ENCODE results near the gene FAM53C.
"Not testable (repeated sequence)": the region's sequence is repeated elsewhere in the genome, so short reads cannot be mapped to it uniquely, and the experiment has no call there.

FAM53C gene

GRCh38 chr5:138337685-138338410 is at the start of gene FAM53C:
Gene FAM53C (plus strand): TSS chr5:138338266. CDS start chr5:138341336, 3,070 bp downstream.
- DNase-seq (ENCODE audit: low spot score) = peak; percentile 90

GRCh38 chr5:138289296-138289695 is 48.8 kb upstream of the FAM53C start:
- no peak for DNase-seq (ENCODE audit: low spot score)

- no peak for DNase-seq (ENCODE audit: low spot score)
Measured at GRCh38 chr5:138303372-138303771, 34.7 kb upstream of the FAM53C start.

- no peak for DNase-seq (ENCODE audit: low spot score)
Measured at GRCh38 chr5:138305797-138306196, 32.3 kb upstream of the FAM53C start.

GRCh38 chr5:138315751-138316278 is 22.3 kb upstream of the FAM53C start:
- DNase-seq (ENCODE audit: low spot score) = no peak

GRCh38 chr5:138316355-138316754 is 21.7 kb upstream of the FAM53C start:
- no peak for DNase-seq (ENCODE audit: low spot score)

- DNase-seq (ENCODE audit: low spot score) = not testable (repeated sequence)
Measured at GRCh38 chr5:138318211-138318610, 19.9 kb upstream of the FAM53C start.

GRCh38 chr5:138330813-138331448 is 7.1 kb upstream of the FAM53C start:
- DNase-seq (ENCODE audit: low spot score) = no peak

GRCh38 chr5:138331449-138332368 is 6.4 kb upstream of the FAM53C start, which contains the start of gene CDC25C:
Gene CDC25C (minus strand): TSS chr5:138331804. CDS start chr5:138331180, 624 bp downstream.
- peak; percentile 98 for DNase-seq (ENCODE audit: low spot score)

- no peak for DNase-seq (ENCODE audit: low spot score)
Measured at GRCh38 chr5:138334867-138335447, 3.1 kb upstream of the FAM53C start.

- DNase-seq (ENCODE audit: low spot score) = no peak
Measured at GRCh38 chr5:138336952-138337684, 948 bp upstream of the FAM53C start.

- DNase-seq (ENCODE audit: low spot score) = no peak
Measured at GRCh38 chr5:138338411-138339090, 485 bp downstream of the FAM53C start.

- DNase-seq (ENCODE audit: low spot score) = no peak
Measured at GRCh38 chr5:138339091-138339456, 1.0 kb downstream of the FAM53C start.

GRCh38 chr5:138339464-138339863 is 1.4 kb downstream of the FAM53C start:
- DNase-seq (ENCODE audit: low spot score) = no peak

GRCh38 chr5:138340008-138340407 is 1.9 kb downstream of the FAM53C start:
- DNase-seq (ENCODE audit: low spot score) = no peak

- DNase-seq (ENCODE audit: low spot score) = no peak
Measured at GRCh38 chr5:138344887-138345622, 7.0 kb downstream of the FAM53C start.

GRCh38 chr5:138346889-138347288 is 8.8 kb downstream of the FAM53C start:
- no peak for DNase-seq (ENCODE audit: low spot score)

GRCh38 chr5:138349852-138350562 is 11.9 kb downstream of the FAM53C start:
- DNase-seq (ENCODE audit: low spot score) = no peak

GRCh38 chr5:138350563-138350890 is 12.5 kb downstream of the FAM53C start:
- DNase-seq (ENCODE audit: low spot score) = no peak
